Measurements from ENCODE around the gene KLHL2.

DNA sequence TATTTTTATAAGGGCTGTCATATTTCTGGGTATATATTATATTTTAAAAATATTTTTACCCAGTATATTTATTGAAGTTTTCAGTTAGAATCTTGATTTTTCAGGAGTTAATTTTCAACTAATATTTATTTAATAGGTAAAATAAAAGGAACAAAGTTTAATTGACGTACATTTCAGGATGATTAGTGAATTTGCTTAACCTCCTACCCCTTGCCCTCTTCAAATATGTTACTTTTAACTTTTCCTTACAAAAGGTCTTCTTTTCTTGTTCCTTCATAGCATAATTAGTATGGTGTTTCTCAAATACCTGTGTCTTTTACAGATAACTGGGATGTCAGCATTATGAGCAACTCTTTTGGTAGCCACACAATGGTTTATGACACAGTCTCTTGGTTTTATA lies 95.3 kb downstream of the KLHL2 start:
- no peak for TF ChIP-seq GATA2 (IDR thresholded peaks at IDR 0.05; ENCODE audit: low read depth, low read length)
- no peak for TF ChIP-seq GATA3 (IDR thresholded peaks at IDR 0.05; ENCODE audit: low read depth, low read length)
